RCC 7860 (cell line): ENCODE measurements around the gene TSHZ2.
A peak's percentile ranks its signal among the peaks of the same experiment; 100 is the strongest.

ENCODE experiments used
- DNase-seq: peaks from one replicate; pipeline ENCODE4 v3.0.0-alpha.2; 2015; ENCODE audit warnings: low spot score
- FAIRE-seq: peaks from 2 replicates; lab custom pipeline; 2012; peaks lifted over from hg19 to GRCh38; lab: Jason Lieb, UNC

The TSHZ2 gene

GRCh38 chr20:53126185-53126584, 154.0 kb downstream of the TSHZ2 start:
- FAIRE-seq (no peak), DNase-seq (no peak)

GRCh38 chr20:53127027-53127426, 154.9 kb downstream of the TSHZ2 start:
- no peak for FAIRE-seq
- DNase-seq: no peak

- FAIRE-seq (no peak), DNase-seq (no peak)
Observed at GRCh38 chr20:53128004-53128403, 155.8 kb downstream of the TSHZ2 start.

- FAIRE-seq: no peak
- no peak for DNase-seq
Observed at GRCh38 chr20:53129563-53129962, 157.4 kb downstream of the TSHZ2 start.

GRCh38 chr20:53130795-53131194, 158.6 kb downstream of the TSHZ2 start:
- FAIRE-seq: no peak
- no peak for DNase-seq

GRCh38 chr20:53133125-53133524, 161.0 kb downstream of the TSHZ2 start:
- FAIRE-seq: no peak
- no peak for DNase-seq

GRCh38 chr20:53133628-53134027, 161.5 kb downstream of the TSHZ2 start:
- DNase-seq (no peak), FAIRE-seq (no peak)

GRCh38 chr20:53136473-53136872, 164.3 kb downstream of the TSHZ2 start:
- no peak for FAIRE-seq
- DNase-seq: no peak

- no peak for DNase-seq
- FAIRE-seq: no peak
Observed at GRCh38 chr20:53138454-53139262, 166.5 kb downstream of the TSHZ2 start.

GRCh38 chr20:53141201-53142050, 169.3 kb downstream of the TSHZ2 start:
- no peak for DNase-seq
- no peak for FAIRE-seq

- FAIRE-seq: no peak
- no peak for DNase-seq
Observed at GRCh38 chr20:53142225-53143127, 170.3 kb downstream of the TSHZ2 start.

- FAIRE-seq (no peak), DNase-seq (no peak)
Observed at GRCh38 chr20:53146201-53146891, 174.2 kb downstream of the TSHZ2 start.

- FAIRE-seq (no peak), DNase-seq (no peak)
Observed at GRCh38 chr20:53148771-53149147, 176.6 kb downstream of the TSHZ2 start.

GRCh38 chr20:53149148-53149889, 177.2 kb downstream of the TSHZ2 start:
- DNase-seq: no peak
- FAIRE-seq: no peak

GRCh38 chr20:53149890-53150205, 177.7 kb downstream of the TSHZ2 start:
- FAIRE-seq (no peak), DNase-seq (no peak)

GRCh38 chr20:53150532-53150931, 178.4 kb downstream of the TSHZ2 start:
- DNase-seq (no peak), FAIRE-seq (no peak)

- DNase-seq (no peak), FAIRE-seq (no peak)
Observed at GRCh38 chr20:53152228-53152627, 180.1 kb downstream of the TSHZ2 start.

- FAIRE-seq (no peak), DNase-seq (no peak)
Observed at GRCh38 chr20:53154540-53154939, 182.4 kb downstream of the TSHZ2 start.

GRCh38 chr20:53157443-53158408, 185.6 kb downstream of the TSHZ2 start:
- no peak for FAIRE-seq
- DNase-seq: peak; percentile 21
